Fibroblast of peridontal ligament (primary cell): Measurements from ENCODE around the gene MXRA7.

Experiments used
- DNase-seq: peaks from one replicate; pipeline ENCODE4 v3.0.0-alpha.2; 2010; ENCODE audit errors: extremely low read depth

MXRA7 gene

DNA sequence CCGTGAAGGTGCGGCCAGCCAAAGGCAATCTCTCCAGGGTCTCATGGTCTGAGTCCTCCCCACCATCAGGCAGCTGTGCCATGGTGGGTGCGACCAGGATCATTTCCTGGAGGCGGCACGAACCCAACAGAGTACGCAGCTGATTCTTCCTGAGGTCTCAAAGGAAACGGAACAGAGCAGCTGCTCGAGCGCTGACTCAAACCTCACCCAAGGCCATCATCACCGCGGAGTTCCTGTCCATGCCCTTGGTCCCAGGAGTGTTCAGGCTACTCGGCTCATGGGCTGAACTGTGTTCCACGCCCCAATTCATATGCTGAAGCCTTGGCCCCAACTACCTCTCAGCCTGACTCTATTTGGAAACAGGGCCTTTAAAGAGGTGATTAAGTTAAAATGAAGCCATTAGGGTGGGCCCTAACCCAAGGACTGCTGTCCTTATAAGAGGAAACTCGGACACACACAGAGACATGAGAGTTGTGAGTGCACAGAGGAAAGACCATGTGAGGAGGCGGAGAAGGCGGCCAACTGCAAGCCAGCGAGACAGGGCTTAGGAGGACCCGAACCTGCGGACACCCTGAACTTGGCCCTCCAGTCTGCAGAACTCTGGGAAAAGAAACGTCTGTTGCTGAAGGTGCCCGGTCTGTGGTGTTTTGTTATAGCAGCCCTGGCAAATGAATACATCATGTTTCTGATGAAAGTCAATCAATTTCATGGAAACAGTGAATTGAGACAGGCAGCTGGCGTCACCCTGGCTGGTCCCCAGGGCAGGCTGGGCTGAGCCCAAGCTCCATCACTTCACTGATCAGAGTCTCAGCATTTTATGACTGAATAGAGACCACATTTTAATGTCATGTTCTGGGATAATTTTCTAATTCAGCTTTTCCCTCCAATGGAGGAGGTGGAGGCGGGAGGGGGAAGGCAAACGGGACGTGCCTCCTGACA is 13.7 kb downstream of the MXRA7 start:
- DNase-seq = no peak

DNA sequence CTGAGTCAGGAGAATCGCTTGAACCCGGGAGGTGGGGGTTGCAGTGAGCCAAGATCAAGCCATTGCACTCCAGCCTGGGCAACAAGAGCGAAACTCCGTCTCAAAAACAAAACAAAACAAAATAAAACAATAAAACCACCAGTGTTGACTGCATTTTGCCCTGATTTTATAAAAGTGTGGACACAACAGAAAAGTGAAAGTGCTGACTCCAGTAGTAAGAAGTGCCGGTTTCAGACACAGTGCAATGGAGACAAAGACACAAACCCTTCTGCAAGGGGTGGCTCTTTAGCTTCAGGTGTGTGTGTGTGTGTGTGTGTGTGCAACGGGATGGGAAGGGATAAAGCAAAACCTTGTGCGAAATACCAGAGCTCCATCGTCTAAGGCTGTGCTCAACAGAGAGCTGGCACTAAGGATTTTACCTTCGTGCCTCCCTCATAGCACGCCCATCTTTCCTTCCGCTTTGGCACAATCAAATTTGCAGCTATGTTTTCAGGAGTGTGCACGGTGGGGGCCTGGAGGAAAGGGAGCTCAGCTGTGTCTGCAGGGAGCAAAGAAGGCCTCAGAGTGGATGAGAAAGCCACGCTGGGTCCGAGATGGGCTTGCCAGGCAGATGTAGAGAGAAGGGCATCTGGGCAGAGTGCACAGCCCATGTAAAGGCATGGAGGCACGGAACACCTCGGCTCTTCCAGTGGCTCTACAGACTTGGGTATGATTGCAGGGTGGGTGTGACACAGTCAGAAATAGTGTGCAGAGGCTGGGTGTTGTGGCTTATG is 15.5 kb downstream of the MXRA7 start:
- DNase-seq = no peak

DNA sequence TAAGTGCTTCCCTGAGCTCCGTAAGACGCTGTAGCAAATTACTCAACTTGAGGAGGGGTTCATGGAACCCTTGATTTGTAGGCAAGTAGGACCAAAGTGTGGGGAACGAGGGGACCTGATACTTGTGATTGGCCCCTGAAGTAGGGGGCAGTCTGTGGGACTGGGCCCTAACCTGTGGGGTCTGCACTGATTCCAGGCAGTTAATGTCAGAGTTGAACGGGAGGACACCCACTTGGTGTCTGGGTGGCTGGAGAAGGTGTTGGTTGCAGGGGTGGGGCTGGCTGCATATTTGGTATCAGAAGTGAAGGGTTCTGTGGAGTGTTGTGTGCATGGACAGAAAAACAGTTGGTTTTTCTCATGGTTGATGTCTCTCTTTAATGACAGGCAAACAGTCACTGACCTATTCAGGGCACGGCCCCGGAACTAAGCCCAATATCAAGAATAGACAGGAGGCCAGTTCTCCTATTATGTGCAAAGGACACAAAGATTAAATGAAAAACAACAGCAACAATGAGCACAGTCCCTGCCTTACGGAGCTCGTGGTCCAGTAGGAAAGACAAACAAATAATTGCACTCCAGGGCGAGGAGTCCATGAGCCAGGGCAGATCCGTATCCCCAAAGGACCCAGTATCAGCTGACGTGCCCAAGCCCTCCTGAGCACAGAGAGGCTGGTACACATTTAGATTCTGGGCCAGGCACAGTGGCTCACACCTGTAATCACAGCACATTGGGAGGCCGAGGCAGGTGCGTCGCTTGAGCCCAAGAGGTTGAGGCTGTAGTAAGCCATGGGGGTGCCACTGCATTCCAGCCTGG is 19.2 kb downstream of the MXRA7 start:
- no peak for DNase-seq

DNA sequence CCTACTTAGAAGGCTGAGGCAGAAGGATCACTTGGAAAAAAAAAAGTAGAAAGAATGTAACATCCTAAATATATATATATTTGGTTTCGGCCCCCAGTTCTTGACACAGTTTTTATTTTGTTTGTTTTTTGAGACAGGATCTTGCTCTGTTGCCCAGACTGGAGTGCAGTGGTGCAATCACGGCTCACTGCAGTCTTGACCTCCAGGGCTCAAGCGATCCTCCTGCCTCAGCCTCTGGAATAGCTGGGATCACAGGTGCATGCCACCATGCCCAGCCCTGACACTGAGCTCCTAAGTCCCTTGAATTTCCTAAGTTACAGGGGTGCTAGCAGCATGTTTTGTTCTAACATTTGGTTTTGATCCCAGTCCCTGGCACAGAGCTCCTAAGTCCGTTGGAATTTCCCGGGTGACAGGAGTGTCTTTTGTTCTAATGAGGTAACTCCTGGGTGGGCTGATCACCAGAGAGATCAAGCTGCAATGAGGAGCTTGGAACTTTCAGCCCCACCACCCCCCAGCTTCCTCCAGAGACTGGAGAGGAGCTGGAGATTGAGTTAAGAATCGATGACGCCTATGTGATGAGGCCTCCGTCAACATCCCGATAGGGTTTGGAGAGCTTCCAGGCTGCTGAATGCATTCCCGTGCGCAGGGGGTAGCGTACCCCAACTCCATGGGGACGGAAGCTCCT is 20.0 kb downstream of the MXRA7 start:
- no peak for DNase-seq

DNA sequence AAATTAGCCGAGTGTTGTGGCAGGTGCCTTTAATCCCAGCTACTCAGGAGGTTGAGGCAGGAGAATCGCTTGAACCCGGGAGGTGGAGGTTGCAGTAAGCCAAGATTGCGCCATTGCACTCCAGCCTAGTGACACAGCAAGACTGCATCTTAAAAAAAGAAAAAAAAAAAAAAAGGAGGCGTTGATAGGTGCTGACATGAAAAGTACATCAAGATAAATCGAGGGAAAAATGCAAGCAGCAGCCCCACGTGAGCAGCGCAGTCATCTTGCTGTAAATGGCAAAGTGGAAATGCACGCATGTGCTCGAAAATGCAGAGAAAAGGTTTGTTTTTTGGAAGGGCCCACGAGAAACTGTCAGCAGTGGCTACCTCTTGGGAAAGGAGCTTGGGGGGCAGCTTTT is 20.9 kb downstream of the MXRA7 start:
- DNase-seq = no peak

DNA sequence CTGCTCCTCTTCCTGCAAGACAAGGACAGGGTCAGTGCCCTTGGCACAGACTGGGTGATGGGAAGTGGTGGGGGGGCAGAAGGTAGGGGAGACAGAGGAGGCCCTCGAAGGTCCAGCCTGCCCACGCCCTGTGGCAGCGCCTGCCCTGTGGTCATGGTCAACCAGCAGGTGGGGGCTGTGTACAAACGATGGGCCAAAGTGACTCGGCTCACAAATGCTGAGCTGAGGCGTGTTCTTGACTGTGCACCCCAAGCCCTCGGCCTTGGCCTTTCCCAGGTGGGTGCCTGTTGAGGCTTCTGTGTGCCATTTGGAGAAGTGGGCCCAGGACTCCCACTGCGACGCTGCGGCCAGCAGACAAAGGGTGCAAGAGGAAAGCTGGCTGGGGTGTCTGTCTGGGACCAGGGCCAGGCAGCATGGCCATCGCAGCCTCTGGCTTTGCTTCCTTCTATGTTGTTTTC is 22.6 kb downstream of the MXRA7 start:
- DNase-seq = no peak

DNA sequence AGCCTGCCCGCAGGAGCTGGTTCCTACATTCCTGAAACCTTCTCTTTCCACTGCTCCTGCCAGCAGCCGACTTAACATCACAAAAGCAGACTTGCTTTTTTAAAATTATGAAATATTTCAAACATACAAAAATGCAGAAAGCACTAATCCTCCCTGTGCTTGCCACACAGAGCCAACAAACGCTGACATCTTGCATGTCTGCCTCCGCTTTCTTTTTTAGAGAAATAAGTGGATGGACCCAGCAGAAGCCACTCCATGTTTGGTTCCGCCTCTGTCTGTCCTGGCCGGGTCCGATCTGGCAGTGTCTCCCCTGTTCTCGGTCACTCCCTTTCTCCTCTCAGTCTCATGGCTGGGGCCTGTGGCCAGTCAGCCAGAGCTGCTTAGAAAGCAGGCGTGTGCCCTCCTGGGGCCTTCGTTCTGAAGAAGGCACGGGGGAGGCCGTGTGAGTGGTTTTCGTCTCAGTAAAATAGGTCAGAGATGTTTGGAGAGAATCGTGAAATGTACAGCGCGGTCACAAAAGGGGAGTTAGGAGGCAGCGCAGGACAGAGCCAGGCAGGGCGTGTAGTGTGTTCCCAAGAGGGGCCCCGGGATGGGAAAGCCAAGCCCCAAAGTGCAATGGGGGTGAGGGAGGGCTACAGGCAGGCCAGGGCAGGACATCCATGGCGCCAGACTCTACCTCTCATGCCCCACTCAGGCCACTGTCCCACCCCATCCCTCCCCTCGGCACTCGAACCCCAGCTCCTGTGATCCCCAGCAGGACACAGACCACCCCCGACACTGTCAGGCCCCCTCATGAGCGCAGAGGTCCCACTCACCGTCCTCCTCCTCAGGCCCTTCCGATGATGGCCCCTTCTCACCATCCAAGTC is 23.2 kb downstream of the MXRA7 start:
- DNase-seq = no peak

DNA sequence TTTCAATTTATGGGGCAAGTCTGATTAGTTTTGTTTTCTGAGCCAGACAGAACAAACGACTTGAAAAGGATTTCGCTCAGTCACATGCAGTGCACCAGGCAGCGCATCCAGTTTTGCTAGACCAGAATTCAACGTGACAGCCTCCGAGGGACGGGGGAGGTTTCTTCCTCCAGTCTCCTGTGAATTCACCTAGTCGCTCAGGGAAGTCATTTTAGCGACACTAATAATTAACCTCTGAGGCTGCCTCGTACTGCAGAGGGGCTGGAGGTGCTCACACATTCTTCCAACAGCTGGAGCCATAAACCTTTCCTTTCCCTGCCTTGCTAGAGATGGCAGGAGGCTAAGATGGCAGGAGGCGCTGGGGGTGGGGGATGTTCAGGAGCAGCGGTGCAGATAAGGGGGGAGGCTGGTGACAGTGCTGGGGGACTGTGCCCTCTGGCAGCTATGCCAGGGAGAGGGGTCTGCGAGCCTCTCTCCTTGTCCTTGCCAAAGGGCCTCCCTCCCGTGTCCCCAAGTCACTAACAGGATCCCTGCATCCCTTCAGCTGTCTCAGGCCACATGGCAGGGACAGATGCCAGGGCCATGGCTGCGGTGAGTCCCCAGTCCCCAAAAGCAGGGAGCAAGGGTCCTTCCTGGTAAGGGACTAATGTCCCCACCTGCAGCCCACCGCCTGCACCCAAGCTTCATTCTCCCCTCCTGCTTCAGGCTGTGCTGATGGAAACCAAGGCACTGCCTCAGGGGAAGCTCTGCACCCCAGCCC is 24.0 kb downstream of the MXRA7 start:
- DNase-seq = no peak

DNA sequence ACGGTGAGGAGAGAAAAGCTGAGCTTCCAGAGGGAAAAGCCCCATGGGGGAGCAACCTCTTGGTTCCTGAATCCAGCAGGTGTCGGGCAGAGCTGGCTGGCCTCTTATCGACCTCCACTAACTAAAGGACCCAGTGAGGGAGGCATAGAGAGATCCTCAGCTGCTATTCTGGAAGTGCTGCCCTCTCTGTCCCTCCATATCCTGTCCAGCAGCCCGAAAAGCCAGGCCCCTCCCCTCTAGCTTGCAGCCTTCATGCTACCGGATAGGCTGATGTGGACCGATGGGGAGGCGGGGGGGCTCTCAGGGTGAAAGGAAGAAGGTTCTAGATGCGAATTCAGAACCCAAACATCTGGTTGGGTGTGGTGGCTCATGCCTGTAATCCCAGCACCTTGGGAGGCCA is 24.9 kb downstream of the MXRA7 start:
- no peak for DNase-seq

DNA sequence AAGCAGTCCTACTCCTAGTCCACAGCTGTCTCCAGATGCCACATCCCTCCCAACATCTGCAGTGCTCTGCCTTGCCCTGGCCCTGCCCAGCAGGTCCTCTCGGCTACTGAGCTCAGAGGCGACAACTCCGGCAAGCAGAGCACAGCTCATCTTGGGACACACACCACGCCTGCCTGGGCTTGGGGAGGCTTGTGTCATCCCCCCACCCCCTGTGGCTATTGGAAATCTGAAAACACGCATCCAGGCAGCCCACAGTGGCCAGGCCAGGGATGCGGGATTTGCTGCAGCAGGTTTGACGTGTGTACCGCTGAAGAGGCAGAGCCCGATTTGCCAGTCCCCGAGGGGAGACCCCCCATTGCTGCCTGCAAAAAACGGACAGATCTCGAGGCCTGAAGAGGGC is 25.4 kb downstream of the MXRA7 start:
- no peak for DNase-seq

DNA sequence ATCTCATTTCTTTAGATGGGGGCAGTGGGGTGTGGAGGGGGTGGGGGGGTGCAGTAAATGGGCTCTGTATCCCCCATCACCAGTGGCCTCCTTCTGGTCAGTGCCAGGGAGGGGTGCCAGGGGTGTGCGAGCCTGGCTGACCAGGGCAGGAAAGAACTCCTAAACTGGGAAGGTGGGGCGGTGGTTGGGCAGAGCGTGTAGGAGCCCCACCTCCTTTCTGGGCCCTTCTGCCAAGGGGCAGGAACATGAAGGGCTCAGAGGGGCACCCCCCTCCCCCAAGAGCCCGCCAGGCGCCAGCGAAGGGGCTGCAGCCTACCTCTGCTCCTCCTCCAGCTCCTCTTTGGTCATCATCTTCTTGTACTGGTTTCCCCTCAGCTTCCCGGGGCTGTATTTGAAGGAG is 26.0 kb downstream of the MXRA7 start:
- no peak for DNase-seq

DNA sequence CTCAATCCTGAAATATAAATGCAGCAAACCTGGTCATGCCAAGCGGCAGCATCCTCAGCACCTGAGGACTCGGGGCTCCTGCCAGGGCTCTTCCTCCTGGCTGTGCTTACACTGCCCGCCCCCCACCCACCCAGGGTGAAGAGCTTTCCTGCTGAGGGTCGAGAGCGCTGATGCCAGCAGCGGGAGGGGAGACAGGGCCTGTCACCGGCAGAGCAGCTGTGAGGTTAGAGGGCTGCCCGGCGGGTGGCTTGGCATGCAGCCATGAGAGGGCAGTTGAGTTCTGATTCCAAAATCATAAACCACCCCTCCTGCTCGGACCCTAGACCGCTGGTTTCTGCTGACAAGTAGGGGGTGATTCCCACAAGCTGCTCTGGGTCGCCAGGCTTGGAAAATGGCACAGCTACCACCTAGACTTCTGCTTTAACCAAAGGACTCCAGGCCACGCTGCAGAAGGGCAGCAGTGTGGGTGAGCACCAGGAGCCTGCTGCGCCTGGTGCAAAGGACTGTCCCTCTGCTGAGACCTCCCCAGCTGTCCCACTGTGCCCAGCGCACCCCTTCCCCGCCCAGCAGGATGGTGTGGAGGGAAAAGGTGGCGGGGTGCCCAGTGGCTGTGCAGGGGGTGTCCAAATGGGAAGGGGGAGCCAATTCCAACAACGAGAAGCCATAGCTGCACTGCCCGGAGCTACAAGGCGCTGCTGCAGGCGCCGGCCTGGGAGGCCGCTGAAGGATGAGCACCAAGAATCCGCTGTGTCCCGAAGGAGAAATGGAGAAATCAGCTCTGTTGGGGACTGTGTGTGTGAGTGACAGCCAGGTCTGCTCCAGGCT is 26.6 kb downstream of the MXRA7 start:
- DNase-seq = no peak

DNA sequence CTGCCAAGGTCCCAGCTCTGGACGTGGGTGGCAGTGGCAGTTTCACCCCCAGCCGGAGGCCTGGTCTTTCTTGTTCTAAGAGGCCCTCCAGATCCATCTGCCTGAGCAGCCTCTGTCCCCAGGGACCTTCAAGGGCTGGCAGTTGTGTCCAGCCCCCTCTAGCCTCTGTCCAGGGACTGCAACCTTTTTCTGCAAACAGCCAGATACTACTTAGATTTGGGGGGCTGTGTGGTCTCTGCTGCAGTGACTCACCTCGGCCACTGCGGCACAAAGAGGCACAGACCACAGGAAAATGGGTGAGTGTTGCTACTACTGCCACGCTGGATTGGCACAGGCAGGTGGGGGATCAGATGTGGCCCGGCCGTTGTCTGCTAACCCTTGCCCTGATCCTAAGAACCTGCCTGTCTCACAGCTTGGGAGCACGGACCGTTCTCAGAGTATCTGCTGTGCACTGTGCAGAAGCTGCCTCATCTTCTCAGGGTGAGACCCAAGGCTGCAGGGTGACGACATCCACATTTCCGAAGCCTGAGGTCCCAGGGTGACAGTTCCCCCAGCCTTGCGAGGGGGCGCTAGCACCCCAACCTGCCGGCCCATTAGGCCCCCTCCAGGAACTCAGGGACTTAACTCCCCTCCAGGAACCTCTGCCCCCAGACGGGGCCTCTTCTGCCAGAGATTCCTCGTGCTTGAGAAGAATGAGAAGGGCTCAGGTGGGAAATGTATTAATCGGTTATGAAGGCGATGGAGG is 27.6 kb downstream of the MXRA7 start:
- no peak for DNase-seq

DNA sequence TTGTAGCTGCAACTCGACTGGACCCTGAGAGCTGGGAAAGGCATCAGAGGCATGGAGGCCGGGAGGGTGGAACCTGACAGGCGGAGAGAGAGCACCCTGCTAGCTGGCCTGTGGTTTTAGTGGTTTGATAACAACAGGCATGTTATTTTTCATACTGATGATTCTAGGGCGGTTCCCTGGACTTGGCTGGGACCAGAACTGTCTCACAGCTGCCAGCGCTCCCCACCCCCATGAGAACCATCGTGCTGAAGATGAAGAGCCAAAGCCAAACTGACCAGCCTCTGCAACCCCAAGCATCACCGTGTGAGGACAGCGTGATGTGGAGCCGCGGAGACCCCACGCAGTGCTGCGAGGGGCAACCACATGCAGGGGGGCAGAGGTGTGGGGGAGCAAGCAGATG is 28.5 kb downstream of the MXRA7 start:
- peak; percentile 54 for DNase-seq

DNA sequence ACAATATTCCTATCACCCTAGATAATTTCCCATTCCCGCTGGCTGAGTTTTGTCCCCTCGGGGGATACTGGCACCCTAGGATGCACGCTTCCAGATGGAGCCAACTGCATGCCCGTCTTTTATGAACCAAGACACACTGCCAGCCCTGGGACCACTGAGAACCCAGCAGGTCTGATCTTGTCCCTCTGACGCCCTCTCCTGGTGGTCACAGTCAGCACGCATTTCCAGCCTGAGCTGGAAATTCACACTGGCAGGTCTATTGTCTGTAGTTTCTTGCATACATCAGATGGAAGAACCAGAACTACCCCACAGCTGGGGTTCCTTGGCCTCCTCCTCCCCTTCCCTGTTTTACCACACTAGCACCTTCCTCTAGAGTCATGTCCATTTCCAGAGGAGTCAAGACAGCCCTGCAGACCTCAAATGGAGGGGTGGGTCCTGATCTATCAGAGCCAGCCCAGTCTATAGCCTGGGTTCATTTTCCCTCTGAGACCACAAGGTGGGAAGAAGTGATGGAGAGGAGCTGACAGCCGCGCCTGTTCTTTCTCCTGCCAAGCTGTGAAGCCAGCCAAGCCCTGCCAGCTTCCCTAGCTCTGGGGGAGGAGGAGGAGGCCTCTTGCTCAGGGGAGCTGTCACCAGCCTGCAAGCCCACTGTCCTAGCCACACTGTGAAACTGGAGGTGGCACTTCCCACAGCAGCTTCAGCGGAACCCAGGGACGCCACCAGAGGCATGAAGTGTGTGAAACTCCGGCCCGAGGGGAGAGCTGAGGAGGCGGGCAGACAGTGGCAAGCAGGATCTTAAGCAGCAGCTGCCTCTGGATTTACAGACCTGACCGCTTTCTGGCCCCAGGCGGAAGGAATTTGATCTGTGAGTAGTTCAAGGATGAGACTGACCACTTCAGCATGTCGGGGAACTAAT is 29.3 kb downstream of the MXRA7 start:
- DNase-seq = peak; percentile 67

DNA sequence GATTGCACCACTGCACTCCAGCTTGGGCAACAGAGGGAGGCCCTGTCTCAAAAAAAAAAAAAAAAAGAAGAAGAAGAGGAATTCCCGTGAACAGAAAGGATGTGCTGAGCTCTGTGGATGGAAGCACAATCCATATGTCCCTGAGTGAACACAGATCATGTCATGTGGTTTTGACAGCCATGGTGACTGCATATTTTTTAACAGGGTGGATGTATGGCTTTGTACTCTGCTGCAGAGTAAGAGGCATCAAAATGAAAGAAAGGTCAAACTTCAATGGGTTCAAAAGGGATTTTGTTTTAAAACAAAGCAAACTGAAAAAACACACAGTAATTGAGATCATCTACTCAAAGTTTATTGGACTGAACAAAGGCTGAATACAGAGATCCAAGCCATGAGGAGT is 31.5 kb downstream of the MXRA7 start:
- DNase-seq = no peak

DNA sequence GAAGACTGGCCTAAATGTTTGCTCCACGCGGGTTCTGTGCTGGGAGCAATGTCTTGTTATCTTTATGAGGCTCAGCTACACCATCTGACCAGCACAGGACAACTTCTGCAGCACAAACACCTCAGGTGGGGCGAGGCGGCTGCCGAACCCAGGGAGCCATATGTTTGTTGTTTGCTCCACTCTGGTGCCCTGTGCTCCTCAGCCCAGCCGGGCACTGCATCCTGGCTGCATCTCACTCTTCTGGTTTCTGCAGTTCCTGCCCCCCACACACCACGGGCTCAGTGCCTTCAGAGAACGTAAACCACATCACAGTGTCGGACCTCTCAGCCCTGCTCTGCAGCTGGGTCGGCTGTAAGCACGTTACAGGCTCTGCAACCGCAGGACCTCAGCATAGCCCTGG is 32.4 kb downstream of the MXRA7 start:
- DNase-seq = no peak
